Omental fat pad (tissue), 4 donors: ENCODE data around the gene C1orf122. TPM values are rescaled to one million over a fixed set of nuclear protein-coding genes. Genes with fewer than 3 reads are reported as not detected.

Experiments
- ATAC-seq: fragments of 150-250 bp; one replicate; pipeline ENCODE4 v1.9.1; 2016; ENCODE audit warnings: mild to moderate bottlenecking, moderate library complexity; ENCODE audit not compliant: low FRiP score
- DNase-seq: peaks from one replicate; pipeline ENCODE4 v3.0.0-alpha.2; 2019; ENCODE audit warnings: low spot score
- total RNA-seq, 4 donors: library from RNA; depleted of rRNA; stranded (reverse); fragments of >200 nt; gene quantifications; one replicate each; pipeline ENCODE4 v1.1.0, GENCODE V29; 2016
- TF ChIP-seq, protein P1 (sequence below), 3 donors: fragments of 450-650 bp; IDR thresholded peaks; one replicate each; pipeline ENCODE4 v1.5.1; 2016 to 2017; ENCODE audit warnings: antibody characterized with exemption in 3 of 3, mild to moderate bottlenecking in 3 of 3, moderate library complexity in 2 of 3

The C1orf122 gene
- total RNA-seq, 4 donors from 2014 or later: 53.6 to 86.9 (median 71.2) TPM

DNA sequence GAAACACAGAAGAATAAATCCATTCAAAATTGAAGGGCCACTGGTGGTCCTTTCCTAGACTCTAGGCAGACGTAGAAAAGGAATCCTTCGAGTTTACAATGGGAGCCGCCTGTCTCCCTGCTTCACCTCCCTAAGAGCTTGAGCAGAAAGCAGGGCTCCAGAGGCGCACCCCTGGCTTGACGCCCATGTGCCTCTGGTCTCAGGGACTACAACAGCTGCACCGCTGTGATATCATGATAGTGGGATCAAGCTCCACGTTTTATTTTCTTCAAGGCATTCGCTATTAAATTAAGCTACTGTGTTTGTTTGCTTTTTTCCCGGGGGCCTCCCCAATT is 403 bp upstream of the C1orf122 start:
- ATAC-seq (no peak), DNase-seq (no peak)
- TF ChIP-seq, protein P1, sequence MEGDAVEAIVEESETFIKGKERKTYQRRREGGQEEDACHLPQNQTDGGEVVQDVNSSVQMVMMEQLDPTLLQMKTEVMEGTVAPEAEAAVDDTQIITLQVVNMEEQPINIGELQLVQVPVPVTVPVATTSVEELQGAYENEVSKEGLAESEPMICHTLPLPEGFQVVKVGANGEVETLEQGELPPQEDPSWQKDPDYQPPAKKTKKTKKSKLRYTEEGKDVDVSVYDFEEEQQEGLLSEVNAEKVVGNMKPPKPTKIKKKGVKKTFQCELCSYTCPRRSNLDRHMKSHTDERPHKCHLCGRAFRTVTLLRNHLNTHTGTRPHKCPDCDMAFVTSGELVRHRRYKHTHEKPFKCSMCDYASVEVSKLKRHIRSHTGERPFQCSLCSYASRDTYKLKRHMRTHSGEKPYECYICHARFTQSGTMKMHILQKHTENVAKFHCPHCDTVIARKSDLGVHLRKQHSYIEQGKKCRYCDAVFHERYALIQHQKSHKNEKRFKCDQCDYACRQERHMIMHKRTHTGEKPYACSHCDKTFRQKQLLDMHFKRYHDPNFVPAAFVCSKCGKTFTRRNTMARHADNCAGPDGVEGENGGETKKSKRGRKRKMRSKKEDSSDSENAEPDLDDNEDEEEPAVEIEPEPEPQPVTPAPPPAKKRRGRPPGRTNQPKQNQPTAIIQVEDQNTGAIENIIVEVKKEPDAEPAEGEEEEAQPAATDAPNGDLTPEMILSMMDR (IDR thresholded peaks at IDR 0.05): no peak

DNA sequence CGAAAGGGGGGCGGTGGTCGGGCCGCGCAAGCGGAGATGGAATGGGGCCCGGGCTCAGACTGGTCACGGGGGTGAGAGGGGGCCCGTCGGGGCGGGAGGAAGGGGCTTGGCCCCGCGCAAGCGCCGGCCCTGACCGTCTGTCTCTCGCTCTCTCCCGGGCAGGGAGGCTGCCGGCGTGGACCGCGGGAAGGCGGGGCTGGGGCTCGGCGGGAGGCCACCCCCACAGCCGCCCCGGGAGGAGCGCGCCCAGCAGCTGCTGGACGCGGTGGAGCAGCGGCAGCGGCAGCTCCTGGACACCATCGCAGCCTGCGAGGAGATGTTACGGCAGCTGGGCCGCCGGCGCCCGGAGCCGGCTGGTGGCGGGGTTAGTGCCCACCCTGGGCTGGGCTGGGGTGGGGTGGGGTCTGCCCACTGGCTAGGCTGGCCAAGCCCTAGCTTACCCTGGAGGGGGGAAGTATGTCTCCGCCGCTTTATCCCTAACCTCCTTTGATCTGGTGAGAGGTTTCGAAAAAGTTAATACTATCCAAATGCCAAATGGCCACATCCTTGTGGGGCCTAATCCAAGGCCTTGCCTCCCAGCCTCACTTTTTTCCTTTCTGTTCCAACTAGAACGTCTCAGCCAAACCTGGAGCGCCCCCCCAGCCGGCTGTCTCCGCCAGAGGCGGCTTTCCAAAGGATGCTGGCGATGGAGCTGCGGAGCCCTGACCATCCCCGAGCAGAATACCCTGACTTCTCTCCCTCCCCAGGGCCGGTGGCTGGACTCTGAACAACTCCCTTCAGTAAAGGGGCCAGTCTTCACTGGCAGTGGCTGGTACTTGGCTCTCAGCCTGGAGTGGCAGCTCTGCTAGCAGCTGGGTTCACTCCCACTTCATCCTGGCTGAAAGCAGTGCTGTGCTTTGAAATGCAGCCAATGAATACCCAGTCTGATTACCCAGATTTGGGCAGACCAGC is 1.1 kb downstream of the C1orf122 start:
- peak; percentile 89 for ATAC-seq
- TF ChIP-seq, protein P1 (IDR thresholded peaks at IDR 0.05): no peak

DNA sequence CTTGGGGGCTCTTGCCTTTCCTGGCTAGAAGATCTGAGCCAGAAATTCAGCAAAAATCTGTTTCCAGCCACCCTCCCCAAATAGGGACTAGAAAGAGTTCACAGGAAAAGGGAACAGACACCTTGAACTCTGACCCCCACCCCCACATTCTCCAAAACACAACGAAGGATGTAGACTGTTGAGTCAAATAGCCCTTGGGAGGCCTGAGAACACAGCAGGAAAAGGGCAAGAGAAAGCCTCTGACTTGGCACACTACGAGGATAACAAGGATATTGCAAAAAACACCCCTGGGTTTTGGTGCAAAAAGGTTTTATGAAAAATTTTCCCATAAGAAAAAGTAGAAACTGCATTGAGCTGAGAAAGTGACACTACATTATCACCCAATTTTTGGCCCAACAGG is 2.4 kb downstream of the C1orf122 start:
- DNase-seq (no peak), ATAC-seq (no peak)
- TF ChIP-seq, protein P1 (IDR thresholded peaks at IDR 0.05): no peak

More for the DNA sequence above, 1.1 kb downstream of the C1orf122 start:
- peak; percentile 41 for DNase-seq

DNA sequence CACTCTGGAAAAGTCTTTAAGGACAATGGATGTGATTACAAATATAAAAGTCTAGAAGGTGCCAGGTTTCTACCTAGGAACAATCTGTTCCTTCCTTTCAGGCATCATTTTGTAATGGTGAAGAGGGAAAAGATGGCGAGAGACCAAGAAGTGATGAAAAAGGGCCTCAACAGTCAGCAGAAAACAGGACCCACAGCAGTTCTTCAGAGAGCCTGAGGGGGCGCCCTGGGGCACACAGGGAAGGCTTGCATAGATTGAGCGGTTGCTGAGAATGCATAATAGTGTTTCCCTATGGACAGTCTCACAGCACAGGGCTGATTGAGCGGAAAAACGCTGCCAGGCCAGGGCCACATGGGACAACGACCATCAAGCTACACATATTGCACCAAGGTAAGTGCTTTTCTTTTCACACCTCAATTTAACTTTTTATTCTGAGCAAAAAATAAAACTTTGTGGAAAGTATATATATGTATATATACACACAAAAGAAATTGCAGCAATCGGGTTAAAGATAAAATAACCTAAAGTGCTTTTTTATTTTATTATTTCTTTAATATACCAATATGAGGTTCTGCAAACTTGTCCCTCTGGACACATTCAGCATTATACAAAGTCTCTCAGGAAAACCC is 3.6 kb downstream of the C1orf122 start:
- ATAC-seq (no peak), DNase-seq (no peak)
- TF ChIP-seq, protein P1 (IDR thresholded peaks at IDR 0.05): peak in 1 of 3 donors; percentile 22

DNA sequence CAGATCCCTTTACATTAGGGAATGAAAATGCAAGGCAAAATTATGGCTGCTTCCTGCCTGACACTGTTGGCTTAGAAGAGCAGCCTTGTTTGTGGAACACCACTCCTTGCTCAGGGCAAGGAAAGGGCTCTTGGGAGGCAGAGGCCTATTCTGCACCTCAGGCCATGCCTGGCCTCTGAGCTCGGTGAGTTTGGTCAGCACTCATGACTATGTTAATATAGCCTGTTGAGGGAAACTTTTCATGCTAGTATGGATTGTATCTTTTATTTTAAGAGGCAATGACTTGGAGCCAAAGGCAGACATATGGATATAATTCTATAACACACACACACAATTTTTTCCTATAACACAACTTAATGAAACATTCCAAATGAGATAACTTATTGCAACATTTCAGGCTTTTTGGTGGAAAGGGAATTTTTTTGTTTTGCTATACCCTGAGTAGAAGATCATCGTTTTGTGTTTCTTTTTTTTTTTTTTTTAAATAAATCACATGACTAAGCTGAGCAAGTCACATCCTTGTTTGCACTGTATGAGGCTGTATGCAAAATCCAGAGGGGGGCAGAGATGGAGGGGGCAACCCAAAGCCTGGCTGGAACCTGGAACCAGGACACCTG is 6.0 kb downstream of the C1orf122 start:
- no peak for ATAC-seq
- TF ChIP-seq, protein P1 (IDR thresholded peaks at IDR 0.05): no peak
- no peak for DNase-seq

DNA sequence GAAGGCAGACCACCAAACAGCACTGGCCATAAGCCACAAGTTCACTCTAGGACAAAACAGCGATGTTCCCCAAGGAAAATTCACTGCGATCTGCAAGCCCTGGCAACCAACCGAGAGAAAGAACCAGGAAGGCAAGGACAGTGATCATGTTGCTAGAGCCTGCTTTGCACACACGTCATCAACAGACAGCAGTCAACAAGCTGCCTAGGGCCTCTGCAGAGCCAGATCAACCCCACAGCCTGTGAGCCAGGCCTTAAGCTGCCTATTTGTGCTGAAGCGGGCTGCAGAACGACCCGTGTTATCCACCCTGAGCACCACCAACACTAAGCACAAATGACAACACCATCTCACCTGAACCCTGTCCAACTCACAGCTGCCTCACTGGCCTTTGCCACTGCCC is 6.7 kb downstream of the C1orf122 start:
- TF ChIP-seq, protein P1 (IDR thresholded peaks at IDR 0.05): no peak
- no peak for ATAC-seq

More for the DNA sequence above, 6.7 kb downstream of the C1orf122 start:
- DNase-seq: no peak
